Urinary bladder (tissue), 4 donors: ENCODE data around the gene ZNF680. TPM values are rescaled to one million over a fixed set of nuclear protein-coding genes. Genes with fewer than 3 reads are reported as not detected.
"Not testable (repeated sequence)": the region's sequence is repeated elsewhere in the genome, so short reads cannot be mapped to it uniquely, and the experiment has no call there.

Experiments used
- DNase-seq: peaks from one replicate; pipeline ENCODE4 v3.0.0-alpha.2; 2015; ENCODE audit errors: extremely low spot score
- H3K27ac ChIP-seq: one replicate; pipeline ENCODE4 v1.5.1; 2013; ENCODE audit warnings: low read depth, mild to moderate bottlenecking, moderate library complexity
- H3K36me3 ChIP-seq: one replicate; pipeline ENCODE4 v1.6.1; 2013; ENCODE audit warnings: mild to moderate bottlenecking, moderate library complexity; ENCODE audit not compliant: insufficient read depth
- H3K4me1 ChIP-seq: one replicate; pipeline ENCODE4 v1.6.1; 2013; ENCODE audit warnings: mild to moderate bottlenecking, moderate library complexity; ENCODE audit not compliant: insufficient read depth
- H3K4me3 ChIP-seq: one replicate; pipeline ENCODE4 v1.5.1; 2013; ENCODE audit warnings: low read depth, low read length
- WGBS: extraction: QIAGEN DNeasy Blood & Tissue Kit; methylation state at CpG from one replicate; pipeline ENCODE4 v1.1.7; 2013; 5-methylcytosine and 5-hydroxymethylcytosine counted together
- polyA plus RNA-seq: library from polyadenylated mRNA; stranded (reverse); fragments of 200-250 nt; gene quantifications from one replicate; pipeline ENCODE4 v1.2.3, GENCODE V29; 2013
- total RNA-seq: library from RNA; depleted of rRNA; stranded (reverse); fragments of >200 nt; gene quantifications from one replicate; pipeline ENCODE4 v1.2.3, GENCODE V29; 2014
- donor health status: healthy with polysubstance abuse.
- donor health status: healthy.

Gene ZNF680
- total and polyA plus RNA-seq, 2 donors: 8.4 to 63.0 TPM

- no peak overlapping the region for H3K27ac ChIP-seq
- peak; percentile 45 for DNase-seq
- H3K4me1 ChIP-seq: no peaks in the 10 kb centered on the region
- peak overlapping the region; percentile 17 for H3K4me3 ChIP-seq
- no peaks in the 10 kb centered on the region for H3K36me3 ChIP-seq
- WGBS: 13% methylated on average over 20 of the region's 20 CpGs
These were observed 11.7 kb upstream of the ZNF680 start for GRCh38 chr7:64574540-64575099.

GRCh38 chr7:64570284-64570605 lies 7.4 kb upstream of the ZNF680 start:
- H3K36me3 ChIP-seq, DNase-seq, H3K27ac ChIP-seq, H3K4me1 ChIP-seq: not testable (repeated sequence)
- H3K4me3 ChIP-seq: peak overlapping the region; percentile 46
- WGBS: 5% methylated on average over 28 of the region's 30 CpGs

- H3K27ac ChIP-seq, H3K36me3 ChIP-seq, DNase-seq, H3K4me1 ChIP-seq: not testable (repeated sequence)
- H3K4me3 ChIP-seq: peak overlapping the region; percentile 46
- 1% methylated on average over 74 of the region's 74 CpGs for WGBS
These were observed 6.8 kb upstream of the ZNF680 start for GRCh38 chr7:64569372-64570283.

- whole genome bisulfite sequencing: 17% methylated on average over 4 of the region's 4 CpGs
- Histone ChIP-seq H3K27ac (no peak overlapping the region), H3K36me3 (no peaks in the 10 kb centered on the region), H3K4me3 (peak overlapping the region; percentile 59), H3K4me1 (no peaks in the 10 kb centered on the region)
- no peak for DNase-seq
These were observed 630 bp downstream of the ZNF680 start for GRCh38 chr7:64562256-64562625.

GRCh38 chr7:64559206-64559605 lies 3.7 kb downstream of the ZNF680 start:
- WGBS: 39% methylated on average over 5 of the region's 5 CpGs
- Histone ChIP-seq H3K36me3 (no peaks in the 10 kb centered on the region), H3K4me1 (no peaks in the 10 kb centered on the region), H3K27ac (peak overlapping the region; percentile 56), H3K4me3 (no peak overlapping the region)
- DNase-seq: no peak

GRCh38 chr7:64558781-64559180 lies 4.1 kb downstream of the ZNF680 start:
- no peaks in the 10 kb centered on the region for H3K4me1 ChIP-seq
- H3K36me3 ChIP-seq: no peaks in the 10 kb centered on the region
- H3K4me3 ChIP-seq: no peak overlapping the region

GRCh38 chr7:64558323-64558705 lies 4.6 kb downstream of the ZNF680 start:
- no peak for DNase-seq

More at GRCh38 chr7:64558781-64559180, 4.1 kb downstream of the ZNF680 start:
- WGBS: 51% methylated on average over 4 of the region's 4 CpGs
- DNase-seq: no peak
- H3K27ac ChIP-seq: peak overlapping the region; percentile 56

GRCh38 chr7:64557601-64558322 lies 5.1 kb downstream of the ZNF680 start:
- WGBS: 87% methylated on average over 8 of the region's 8 CpGs
- H3K4me3 ChIP-seq: no peak overlapping the region
- H3K36me3 ChIP-seq: no peaks in the 10 kb centered on the region
- H3K27ac ChIP-seq: no peak overlapping the region
- DNase-seq: no peak
- no peaks in the 10 kb centered on the region for H3K4me1 ChIP-seq

More at GRCh38 chr7:64558323-64558705, 4.6 kb downstream of the ZNF680 start:
- Histone ChIP-seq H3K4me1 (no peaks in the 10 kb centered on the region), H3K36me3 (no peaks in the 10 kb centered on the region), H3K27ac (no peak overlapping the region), H3K4me3 (no peak overlapping the region)
- whole genome bisulfite sequencing: 78% methylated on average over 1 of the region's 1 CpG

GRCh38 chr7:64555046-64555445 lies 7.8 kb downstream of the ZNF680 start:
- H3K4me3 ChIP-seq: no peak overlapping the region
- H3K4me1 ChIP-seq: no peaks in the 10 kb centered on the region
- H3K36me3 ChIP-seq: no peaks in the 10 kb centered on the region
- no peak overlapping the region for H3K27ac ChIP-seq
- no peak for DNase-seq

- not testable (repeated sequence) for H3K36me3 ChIP-seq, H3K4me3 ChIP-seq, DNase-seq, H3K27ac ChIP-seq, H3K4me1 ChIP-seq
- 92% methylated on average over 28 of the region's 28 CpGs for WGBS
These were observed 8.7 kb downstream of the ZNF680 start for GRCh38 chr7:64554188-64554587.

GRCh38 chr7:64551375-64552142 lies 11.3 kb downstream of the ZNF680 start:
- Histone ChIP-seq H3K27ac (no peak overlapping the region), H3K36me3 (no peaks in the 10 kb centered on the region), H3K4me3 (no peak overlapping the region), H3K4me1 (no peaks in the 10 kb centered on the region)
- no peak for DNase-seq
- WGBS: 71% methylated on average over 6 of the region's 6 CpGs

- WGBS: 83% methylated on average over 2 of the region's 2 CpGs
- no peak for DNase-seq
- Histone ChIP-seq H3K4me1 (no peaks in the 10 kb centered on the region), H3K36me3 (no peaks in the 10 kb centered on the region), H3K4me3 (no peak overlapping the region), H3K27ac (no peak overlapping the region)
These were observed 18.9 kb downstream of the ZNF680 start for GRCh38 chr7:64544010-64544409.
